Left lobe of liver (tissue), 2 donors: ENCODE data around the gene EVX1. TPM values are rescaled to one million over a fixed set of nuclear protein-coding genes. Genes with fewer than 3 reads are reported as not detected.

Experiments used
- ATAC-seq: fragments of 200-7000 bp; cut with Tn5 transposase; one replicate; pipeline ENCODE4 v1.9.1; 2020; ENCODE audit warnings: mild to moderate bottlenecking, moderate library complexity
- DNase-seq: peaks from one replicate; pipeline ENCODE4 v3.0.0-alpha.2; 2020; ENCODE audit warnings: low spot score
- total RNA-seq: library from RNA; stranded (reverse); gene quantifications from one replicate; pipeline ENCODE4 v1.2.1, GENCODE V29; 2021
- donor health status: DM: no; HTN: no; CAD: no; lungs with moderate emphysema.
- donor health status: DM: no; HTN: yes; CAD: no.

The EVX1 gene
- total RNA-seq: not detected

GRCh38 chr7:27242555-27243339 lies at the start of gene EVX1:
Gene EVX1, plus strand, starts transcription at chr7:27242802. Its CDS starts 229 bp downstream, at chr7:27243031.
- ATAC-seq (no peak), DNase-seq (no peak)

- no peak for ATAC-seq
- no peak for DNase-seq
Observed at GRCh38 chr7:27193335-27194001, 49.1 kb upstream of the EVX1 start.

- no peak for DNase-seq
- no peak for ATAC-seq
Observed at GRCh38 chr7:27194002-27194352, 48.6 kb upstream of the EVX1 start.

- no peak for DNase-seq
Observed at GRCh38 chr7:27194686-27195379, 47.8 kb upstream of the EVX1 start.

GRCh38 chr7:27196287-27196767 lies 46.3 kb upstream of the EVX1 start:
- DNase-seq (peak; percentile 78), ATAC-seq (peak; percentile 78)

More at GRCh38 chr7:27194686-27195379, 47.8 kb upstream of the EVX1 start:
- no peak for ATAC-seq

- DNase-seq (no peak), ATAC-seq (no peak)
Observed at GRCh38 chr7:27197137-27198042, 45.2 kb upstream of the EVX1 start.

GRCh38 chr7:27198138-27198841 lies 44.3 kb upstream of the EVX1 start:
- ATAC-seq (no peak), DNase-seq (peak; percentile 37)

GRCh38 chr7:27198871-27199801 lies 43.5 kb upstream of the EVX1 start:
- DNase-seq (peak; percentile 38), ATAC-seq (no peak)

- ATAC-seq (peak; percentile 50), DNase-seq (peak; percentile 36)
Observed at GRCh38 chr7:27199849-27200760, 42.5 kb upstream of the EVX1 start, which contains the start of gene HOXA13. Gene HOXA13, minus strand, starts transcription at chr7:27200091. Its CDS starts 14 bp downstream, at chr7:27200077.

- ATAC-seq (peak; percentile 50), DNase-seq (peak; percentile 30)
Observed at GRCh38 chr7:27200761-27201579, 41.6 kb upstream of the EVX1 start.

- ATAC-seq (peak; percentile 29), DNase-seq (peak; percentile 38)
Observed at GRCh38 chr7:27201580-27202017, 41.0 kb upstream of the EVX1 start.

GRCh38 chr7:27202018-27202861 lies 40.4 kb upstream of the EVX1 start:
- peak; percentile 39 for DNase-seq
- peak; percentile 10 for ATAC-seq

GRCh38 chr7:27202862-27203134 lies 39.8 kb upstream of the EVX1 start:
- DNase-seq (no peak), ATAC-seq (no peak)

- ATAC-seq: no peak
- DNase-seq: peak; percentile 15
Observed at GRCh38 chr7:27203365-27203953, 39.1 kb upstream of the EVX1 start.

- ATAC-seq (no peak), DNase-seq (peak; percentile 2)
Observed at GRCh38 chr7:27203964-27204594, 38.5 kb upstream of the EVX1 start.
